PC-9 (cell line): ENCODE results near the gene ZMIZ1. TPM values are rescaled to one million over a fixed set of nuclear protein-coding genes. Genes with fewer than 3 reads are reported as not detected.

Experiments used
- BruUV-seq: library from RNA; stranded (reverse); fragments of 400-500 nt; replicated peaks from 2 replicates; lab custom pipeline; 2021; lab: Mats Ljungman, UMichigan
- CTCF ChIA-PET: fragments of 300-600 bp; sonication (Branson Sonifier 250); formaldehyde crosslinking; loops from one replicate; lab custom pipeline; 2022; ENCODE audit warnings: antibody characterized with exemption; lab: Charles Lee
- POLR2A ChIA-PET: fragments of 300-600 bp; sonication (Branson Sonifier 250); formaldehyde crosslinking; loops from one replicate; lab custom pipeline; 2022; ENCODE audit warnings: antibody characterized with exemption; ENCODE audit not compliant: unreplicated experiment; lab: Charles Lee
- DNase-seq, 2 experiments: peaks; one replicate each; pipeline versions ENCODE4 v3.0.0 to v3.0.0-alpha.2; 2015 to 2022; ENCODE audit warnings: mixed read lengths in 1 of 2
- H2AFZ ChIP-seq: fragments of 200-600 bp; sonication (generic); 2 replicates; pipeline ENCODE4 v1.8.1; 2017; ENCODE audit warnings: antibody characterized with exemption
- H3F3A ChIP-seq: fragments of 200-600 bp; sonication (generic); 2 replicates; pipeline ENCODE4 v1.8.1; 2017; ENCODE audit warnings: antibody characterized with exemption, mild to moderate bottlenecking, low read depth; ENCODE audit not compliant: insufficient read depth
- H3K27ac ChIP-seq: fragments of 200-600 bp; sonication (generic); 2 replicates; pipeline ENCODE4 v1.6.1; 2016; ENCODE audit warnings: mixed run types
- H3K27me3 ChIP-seq: fragments of 200-600 bp; sonication (generic); 2 replicates; pipeline ENCODE4 v1.6.1; 2016; ENCODE audit warnings: low read depth, mixed run types; ENCODE audit not compliant: insufficient read depth
- H3K36me3 ChIP-seq: fragments of 200-600 bp; sonication (generic); 2 replicates; pipeline ENCODE4 v1.6.1; 2016; ENCODE audit warnings: low read depth, mixed run types
- H3K4me1 ChIP-seq: fragments of 200-600 bp; sonication (generic); replicated peaks from 2 replicates; pipeline ENCODE4 v1.6.1; 2016; ENCODE audit warnings: mixed run types; ENCODE audit not compliant: insufficient read depth
- H3K4me2 ChIP-seq: fragments of 200-600 bp; sonication (generic); 2 replicates; pipeline ENCODE4 v1.6.1; 2017; ENCODE audit warnings: mixed run types
- H3K4me3 ChIP-seq: fragments of 200-600 bp; sonication (generic); 2 replicates; pipeline ENCODE4 v1.6.1; 2016; ENCODE audit warnings: mixed run types
- H3K79me2 ChIP-seq: fragments of 200-600 bp; sonication (generic); 2 replicates; pipeline ENCODE4 v1.6.1; 2017; ENCODE audit warnings: low read depth, mixed run types
- H3K9me2 ChIP-seq: fragments of 200-600 bp; sonication (generic); 2 replicates; pipeline ENCODE4 v1.8.1; 2017; ENCODE audit warnings: mild to moderate bottlenecking; ENCODE audit not compliant: insufficient read depth
- H3K9me3 ChIP-seq: fragments of 200-600 bp; sonication (generic); 2 replicates; pipeline ENCODE4 v1.8.1; 2016; ENCODE audit warnings: low read depth; ENCODE audit not compliant: insufficient read depth
- H4K20me1 ChIP-seq: fragments of 200-600 bp; sonication (generic); 2 replicates; pipeline ENCODE4 v1.8.1; 2017; ENCODE audit not compliant: insufficient read depth
- EZH2 ChIP-seq: fragments of 200-600 bp; sonication (generic); IDR thresholded peaks from 2 replicates; pipeline ENCODE4 v1.8.0; 2017; ENCODE audit warnings: antibody characterized with exemption, low read depth
- intact Hi-C: fragments of 100-400 bp; cut with micrococcal nuclease; formaldehyde crosslinking; loops from one replicate; pipeline ENCODE4 v1.10.0; 2022; ENCODE audit not compliant: unreplicated experiment
- total RNA-seq: library from RNA; stranded (reverse); gene quantifications from 2 replicates; pipeline ENCODE4 v1.2.3, GENCODE V29; 2021
- TF ChIP-seq, protein P1 (sequence below): fragments of 200-600 bp; sonication (generic); conservative IDR thresholded peaks from 2 replicates; pipeline ENCODE4 v1.6.1; 2017; ENCODE audit warnings: mixed run types, antibody characterized with exemption, mild to moderate bottlenecking, moderate library complexity

Gene ZMIZ1
- total RNA-seq, 1 experiment from 2014 or later = 47.6 TPM

DNA sequence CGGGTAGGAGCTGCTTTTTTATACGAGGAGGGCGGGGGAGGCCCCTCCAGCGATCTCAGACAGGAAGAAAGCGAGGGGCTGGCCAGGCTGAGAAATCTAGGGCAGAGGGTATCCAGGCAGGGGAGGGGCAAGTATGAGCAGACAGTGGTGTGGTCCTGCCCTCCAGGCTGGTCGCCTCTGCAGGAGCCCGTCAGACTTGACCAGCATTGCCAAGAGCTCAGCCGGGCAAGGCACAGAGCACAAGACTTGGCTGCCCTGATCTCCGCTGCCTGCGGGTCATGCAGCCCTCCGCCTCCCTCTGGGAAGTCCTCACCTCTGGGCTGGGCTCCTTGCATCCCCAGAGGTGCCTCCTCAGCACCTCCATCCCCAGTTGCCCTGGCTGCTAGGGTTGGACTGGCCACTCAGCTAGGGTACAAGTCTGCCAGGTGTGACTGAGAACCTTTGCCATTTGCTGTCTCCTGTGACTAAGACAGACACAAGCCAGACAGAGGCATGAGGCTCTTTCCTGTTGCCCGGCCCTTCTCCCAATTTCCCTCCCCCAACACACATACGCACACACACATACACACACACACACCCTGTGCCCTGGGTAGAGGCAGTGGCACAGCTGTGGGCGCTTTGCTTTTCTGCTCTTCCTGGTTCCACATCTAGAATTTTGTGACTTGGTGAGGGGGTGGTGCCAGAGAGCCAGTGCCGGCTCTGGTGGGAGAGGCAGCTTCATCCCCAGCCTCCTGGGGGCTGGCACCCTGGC is 219.4 kb downstream of the ZMIZ1 start:
- no peak overlapping the region for H3K4me3 ChIP-seq
- H3K36me3 ChIP-seq = no peaks in the 10 kb centered on the region
- intact Hi-C loops = no loop called here
- TF ChIP-seq, protein P1, sequence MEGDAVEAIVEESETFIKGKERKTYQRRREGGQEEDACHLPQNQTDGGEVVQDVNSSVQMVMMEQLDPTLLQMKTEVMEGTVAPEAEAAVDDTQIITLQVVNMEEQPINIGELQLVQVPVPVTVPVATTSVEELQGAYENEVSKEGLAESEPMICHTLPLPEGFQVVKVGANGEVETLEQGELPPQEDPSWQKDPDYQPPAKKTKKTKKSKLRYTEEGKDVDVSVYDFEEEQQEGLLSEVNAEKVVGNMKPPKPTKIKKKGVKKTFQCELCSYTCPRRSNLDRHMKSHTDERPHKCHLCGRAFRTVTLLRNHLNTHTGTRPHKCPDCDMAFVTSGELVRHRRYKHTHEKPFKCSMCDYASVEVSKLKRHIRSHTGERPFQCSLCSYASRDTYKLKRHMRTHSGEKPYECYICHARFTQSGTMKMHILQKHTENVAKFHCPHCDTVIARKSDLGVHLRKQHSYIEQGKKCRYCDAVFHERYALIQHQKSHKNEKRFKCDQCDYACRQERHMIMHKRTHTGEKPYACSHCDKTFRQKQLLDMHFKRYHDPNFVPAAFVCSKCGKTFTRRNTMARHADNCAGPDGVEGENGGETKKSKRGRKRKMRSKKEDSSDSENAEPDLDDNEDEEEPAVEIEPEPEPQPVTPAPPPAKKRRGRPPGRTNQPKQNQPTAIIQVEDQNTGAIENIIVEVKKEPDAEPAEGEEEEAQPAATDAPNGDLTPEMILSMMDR = no peak
- no peak for TF ChIP-seq EZH2
- peaks cover under 1% of the 10 kb centered on the region; the same call in 1 of the 2 replicates for H3F3A ChIP-seq
- H3K27me3 ChIP-seq = no peaks in the 10 kb centered on the region
- no peak overlapping the region for H3K27ac ChIP-seq
- DNase-seq = no peak
- no peak overlapping the region for H2AFZ ChIP-seq
- peaks cover 28% of the 10 kb centered on the region for H3K4me1 ChIP-seq
- H3K79me2 ChIP-seq = no peaks in the 10 kb centered on the region
- POLR2A ChIA-PET = no interaction called here
- no peaks in the 10 kb centered on the region for H3K9me2 ChIP-seq
- H3K9me3 ChIP-seq = no peaks in the 10 kb centered on the region
- BruUV-seq = no TSS peak
- no peaks in the 10 kb centered on the region for H4K20me1 ChIP-seq
- CTCF ChIA-PET = no interaction called here
- H3K4me2 ChIP-seq = no peak overlapping the region

DNA sequence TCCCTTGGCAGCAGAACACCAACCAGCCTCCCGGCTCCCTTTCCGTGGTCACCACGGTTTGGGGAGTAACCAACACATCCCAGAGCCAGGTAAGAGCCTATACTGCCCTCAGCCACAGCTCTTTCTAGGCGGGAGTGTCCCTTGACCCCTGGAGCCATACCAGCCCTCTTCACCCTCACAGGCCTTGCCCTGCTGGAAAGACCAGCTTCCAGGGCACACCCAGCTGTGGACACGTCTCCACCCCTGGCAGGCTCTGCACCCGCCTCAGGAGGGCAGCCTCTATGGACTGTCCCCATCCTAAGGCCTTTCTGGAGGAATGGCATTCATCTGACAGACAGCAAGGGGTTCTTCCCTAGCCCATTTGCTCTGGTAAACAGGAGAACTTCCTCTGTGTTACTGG is 221.0 kb downstream of the ZMIZ1 start:
- intact Hi-C loops = loop anchor here (2.0 kb wide), 2 partner anchors 23 to 49 kb away; no protein-coding TSS in a partner anchor

DNA sequence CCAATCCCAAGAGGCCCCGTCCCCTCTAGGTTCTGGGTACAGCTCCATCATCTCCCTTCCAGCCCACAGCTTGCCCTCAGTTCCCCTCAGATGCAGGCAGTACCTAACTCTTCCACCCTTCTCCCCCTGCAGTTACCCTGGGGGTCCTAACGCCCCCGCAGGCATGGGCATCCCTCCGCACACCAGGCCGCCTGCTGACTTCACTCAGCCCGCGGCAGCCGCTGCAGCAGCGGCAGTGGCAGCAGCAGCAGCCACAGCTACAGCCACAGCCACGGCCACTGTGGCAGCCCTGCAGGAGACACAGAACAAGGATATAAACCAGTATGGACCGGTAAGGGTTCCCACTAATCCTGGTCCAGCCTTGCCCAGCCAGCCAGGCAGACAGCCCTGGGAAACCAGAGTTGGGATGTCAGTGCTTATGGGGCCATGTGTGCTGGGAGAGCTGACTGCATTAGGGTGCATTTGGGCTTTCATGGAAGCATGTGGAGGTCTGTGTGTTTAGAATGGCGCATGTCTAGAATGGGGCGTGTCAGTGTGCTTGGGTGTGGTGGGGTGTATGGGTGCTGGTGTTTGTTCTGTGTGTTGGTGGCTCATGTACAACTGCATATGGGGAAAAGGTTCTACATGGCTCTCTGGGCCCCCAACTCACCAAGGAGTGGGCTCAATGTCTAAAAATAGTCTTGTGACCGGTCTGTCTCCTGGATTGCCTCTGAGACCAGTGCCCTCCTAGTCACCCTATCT is 223.4 kb downstream of the ZMIZ1 start:
- no peaks in the 10 kb centered on the region for H3K79me2 ChIP-seq
- peaks cover 18% of the 10 kb centered on the region for H3F3A ChIP-seq
- no peak overlapping the region for H3K4me3 ChIP-seq
- intact Hi-C loops = no loop called here
- CTCF ChIA-PET = interaction anchor here (0.7 to 1.0 kb wide), 2 partner anchors 23 to 42 kb away, joined by 5 read pairs; no protein-coding TSS in a partner anchor
- H3K4me2 ChIP-seq = no peak overlapping the region
- POLR2A ChIA-PET = no interaction called here
- H3K9me2 ChIP-seq = no peaks in the 10 kb centered on the region
- BruUV-seq = no TSS peak
- H3K9me3 ChIP-seq = no peaks in the 10 kb centered on the region
- H3K27ac ChIP-seq = no peak overlapping the region
- DNase-seq = no peak
- H3K4me1 ChIP-seq = peaks cover 54% of the 10 kb centered on the region
- TF ChIP-seq, protein P1 = no peak
- no peak for TF ChIP-seq EZH2
- H3K36me3 ChIP-seq = peaks cover 5% of the 10 kb centered on the region; the same call in 1 of the 2 replicates
- no peaks in the 10 kb centered on the region for H4K20me1 ChIP-seq
- no peak overlapping the region for H2AFZ ChIP-seq
- no peaks in the 10 kb centered on the region for H3K27me3 ChIP-seq

More for the DNA sequence above, 221.0 kb downstream of the ZMIZ1 start:
- ChIA-PET CTCF (interaction anchor here (0.7 kb wide), 1 partner anchor 9 kb away, joined by 3 read pairs; no protein-coding TSS in a partner anchor), POLR2A (interaction anchor here (0.6 kb wide), 1 partner anchor 85 kb away, joined by 8 read pairs; no protein-coding TSS in a partner anchor)
- Histone ChIP-seq H3K27ac (no peak overlapping the region), H2AFZ (no peak overlapping the region), H4K20me1 (no peaks in the 10 kb centered on the region), H3K79me2 (no peaks in the 10 kb centered on the region), H3K4me1 (peaks cover 43% of the 10 kb centered on the region), H3K4me3 (no peak overlapping the region), H3K27me3 (no peaks in the 10 kb centered on the region), H3K4me2 (peak overlapping the region; percentile 0; the same call in 1 of the 2 replicates), H3K9me2 (no peaks in the 10 kb centered on the region), H3K9me3 (no peaks in the 10 kb centered on the region), H3K36me3 (0 out of 2 replicates have a peak, but pooled peaks cover 4% of the 10 kb centered on the region), H3F3A (peaks cover 11% of the 10 kb centered on the region)
- TF ChIP-seq, protein P1 = no peak
- no peak for TF ChIP-seq EZH2
- DNase-seq = peak; percentile 66 to 82
- BruUV-seq = no TSS peak
